AML-193 (cell line): ENCODE data around the gene IGFL1.
"Not testable (repeated sequence)": the region's sequence is repeated elsewhere in the genome, so short reads cannot be mapped to it uniquely, and the experiment has no call there.

Experiments used
- DNase-seq, 2 experiments: peaks; one replicate each; lab custom pipeline; 2025; lab: John Stamatoyannopoulos, UW

Gene IGFL1

GRCh38 chr19:46229442-46229841 is at the start of gene IGFL1:
TSS of gene IGFL1 (plus strand) at chr19:46229742. CDS start at chr19:46229775, 33 bp downstream.
- DNase-seq, result no peak

DNA sequence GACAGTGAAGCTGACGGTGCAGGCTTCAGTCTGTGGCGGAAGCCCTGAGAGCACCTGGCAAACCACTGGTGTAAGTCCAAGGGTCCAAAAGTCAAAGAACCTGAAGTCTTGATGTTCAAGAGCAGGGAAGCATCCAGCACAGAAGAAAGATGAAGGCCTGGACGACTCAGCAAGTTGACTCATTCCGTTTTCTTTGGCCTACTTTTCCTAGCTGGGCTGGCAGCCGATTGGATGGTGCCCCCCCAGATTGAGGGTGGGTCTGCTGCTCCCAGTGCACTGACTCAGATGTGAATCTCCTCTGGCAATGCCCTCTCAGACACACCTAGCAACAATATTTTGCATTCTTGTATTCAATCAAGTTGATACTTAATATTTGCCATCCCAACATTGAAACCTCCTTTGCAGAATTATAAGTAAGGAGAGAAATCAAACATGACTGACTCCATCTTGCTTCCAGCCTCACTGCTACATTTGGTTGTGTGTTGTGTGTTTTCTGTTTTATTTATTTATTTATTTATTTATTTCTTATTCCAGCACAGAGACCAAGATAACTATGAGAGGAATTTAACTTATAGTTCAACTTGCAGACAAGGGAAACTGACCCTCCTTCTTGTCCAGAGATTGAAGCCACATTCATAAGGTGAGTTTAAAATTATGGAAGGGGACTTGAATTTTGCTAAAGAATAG is 48.7 kb upstream of the IGFL1 start:
- no peak for DNase-seq

GRCh38 chr19:46181388-46181779 is 48.2 kb upstream of the IGFL1 start:
- no peak for DNase-seq

GRCh38 chr19:46182476-46182875 is 47.1 kb upstream of the IGFL1 start:
- no peak for DNase-seq

GRCh38 chr19:46184775-46185710 is 44.5 kb upstream of the IGFL1 start:
- DNase-seq, result peak in 1 of 2 experiments; percentile 16

- no peak for DNase-seq
Observed at GRCh38 chr19:46186101-46186716, 43.3 kb upstream of the IGFL1 start.

- DNase-seq, result no peak
Observed at GRCh38 chr19:46186717-46187101, 42.8 kb upstream of the IGFL1 start.

DNA sequence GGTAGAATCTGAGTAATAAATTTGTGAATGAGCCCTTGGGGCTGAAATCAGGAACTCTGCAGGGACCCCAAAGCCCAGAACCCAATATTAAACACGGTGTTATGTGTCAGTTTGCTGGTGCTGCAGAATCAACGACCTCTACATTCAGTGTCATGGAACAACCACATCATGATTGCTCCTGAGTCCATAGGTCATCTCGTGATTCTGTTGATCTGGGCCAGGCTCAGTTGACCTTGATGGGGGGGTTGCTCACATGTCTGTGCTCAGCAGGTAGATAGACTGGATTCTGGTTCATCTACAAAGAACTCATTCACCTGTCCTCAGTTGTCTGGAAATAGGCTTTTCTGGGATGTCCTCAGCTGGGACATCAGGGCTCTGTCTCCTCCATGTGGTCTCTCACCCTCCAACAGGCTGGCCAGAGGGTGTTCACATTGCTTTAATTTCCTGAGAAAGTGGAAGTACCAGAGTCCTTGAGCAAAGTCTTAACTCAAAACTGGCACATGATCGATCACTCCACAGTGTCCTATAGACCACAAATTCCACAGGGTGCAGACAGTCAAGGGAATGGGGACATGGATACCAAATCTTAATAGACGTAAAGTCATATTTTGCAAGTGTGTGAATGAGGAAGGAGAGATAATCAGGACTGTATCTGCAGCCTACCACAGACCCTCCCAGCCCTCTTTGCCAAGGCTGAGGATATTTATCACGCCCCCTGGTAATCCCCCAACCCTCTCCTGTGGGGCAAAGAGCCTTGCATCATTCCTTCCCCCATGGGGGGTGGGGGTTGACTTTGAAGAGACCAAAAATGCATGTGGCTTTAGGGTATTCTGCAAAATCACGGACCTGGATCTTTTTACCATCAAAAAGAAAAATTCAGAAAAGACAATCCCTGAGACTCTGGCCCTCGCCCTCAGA is 39.3 kb upstream of the IGFL1 start:
- DNase-seq, result no peak

- no peak for DNase-seq
Observed at GRCh38 chr19:46191356-46191755, 38.2 kb upstream of the IGFL1 start.

GRCh38 chr19:46191972-46192371 is 37.6 kb upstream of the IGFL1 start:
- peak; percentile 26 to 40 for DNase-seq

DNA sequence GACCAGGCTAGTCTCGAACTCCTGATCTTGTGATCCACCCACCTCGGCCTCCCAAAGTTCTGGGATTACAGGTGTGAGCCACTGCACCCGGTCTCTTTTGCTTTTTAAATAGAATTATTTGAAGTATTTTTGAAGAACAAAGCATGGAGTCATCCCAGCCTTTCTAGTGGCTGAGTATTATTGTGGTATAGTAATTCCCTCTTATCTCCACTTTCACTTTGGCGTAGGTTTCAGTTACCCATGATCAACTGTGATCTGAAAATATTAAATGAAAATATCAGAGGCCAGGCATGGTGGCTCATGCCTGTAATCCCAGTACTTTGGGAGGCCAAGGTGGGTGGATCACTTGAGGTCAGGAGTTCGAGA is 36.9 kb upstream of the IGFL1 start:
- not testable (repeated sequence) for DNase-seq

GRCh38 chr19:46192992-46193650 is 36.4 kb upstream of the IGFL1 start:
- DNase-seq, result peak; percentile 74

DNA sequence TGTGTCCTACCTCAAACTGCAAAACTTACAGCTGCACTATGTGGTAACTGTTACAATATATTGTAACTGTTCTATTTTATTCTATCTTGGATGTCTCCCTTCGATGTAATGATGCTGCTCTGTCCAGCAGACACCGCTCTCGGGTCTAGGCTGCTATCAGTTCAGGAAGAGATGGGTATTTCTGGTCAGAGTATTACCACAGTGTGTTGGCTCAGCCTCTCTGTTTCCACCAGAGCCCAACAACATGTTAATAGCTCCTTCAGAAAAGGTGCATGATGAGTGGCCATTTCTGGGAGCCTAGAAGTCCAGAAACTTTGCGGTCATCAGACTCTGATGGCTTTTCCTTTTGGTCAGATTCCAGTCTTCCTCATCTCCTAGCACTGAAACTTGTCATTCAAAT is 35.9 kb upstream of the IGFL1 start:
- no peak for DNase-seq

- DNase-seq, result no peak
Observed at GRCh38 chr19:46195104-46195503, 34.4 kb upstream of the IGFL1 start.

- DNase-seq, result not testable (repeated sequence)
Observed at GRCh38 chr19:46195919-46196318, 33.6 kb upstream of the IGFL1 start.

- DNase-seq, result no peak
Observed at GRCh38 chr19:46196410-46197124, 33.0 kb upstream of the IGFL1 start.

DNA sequence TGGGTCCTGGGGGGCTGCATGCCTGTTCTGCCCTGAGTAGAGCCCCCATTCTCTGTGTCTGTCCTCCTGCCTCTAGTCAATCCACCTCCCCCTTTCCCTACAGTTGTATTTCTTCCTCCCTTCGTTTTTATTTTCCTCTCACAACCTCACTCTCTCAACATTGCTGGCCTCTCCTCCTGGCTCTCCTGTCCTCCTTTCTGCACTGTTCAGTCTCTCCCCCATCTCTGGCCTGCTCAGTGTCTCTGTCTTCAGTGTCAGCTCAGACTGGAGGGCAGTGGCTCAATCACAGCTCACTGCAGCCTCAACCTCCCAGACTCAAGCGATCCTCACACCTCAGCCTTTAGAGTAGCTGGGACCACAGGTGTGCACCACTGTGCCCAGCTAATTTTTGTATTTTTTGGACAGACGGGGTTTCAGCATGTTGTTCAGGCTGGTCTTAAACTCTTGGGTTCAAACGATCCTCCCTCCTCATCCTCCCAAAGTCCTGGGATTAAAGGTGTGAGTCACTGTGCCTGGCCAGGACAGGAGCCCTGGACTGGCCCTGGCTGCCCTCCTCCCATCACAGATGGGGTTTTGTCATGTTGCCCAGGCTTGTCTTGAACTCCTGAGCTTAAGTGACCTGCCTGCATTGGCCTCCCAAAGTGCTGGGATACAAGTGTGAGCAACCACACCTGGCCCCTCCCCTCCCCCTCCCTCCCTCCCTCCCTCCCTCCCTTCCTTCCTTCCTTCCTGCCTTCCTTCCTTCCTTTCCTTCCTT is 32.0 kb upstream of the IGFL1 start:
- DNase-seq, result no peak

DNA sequence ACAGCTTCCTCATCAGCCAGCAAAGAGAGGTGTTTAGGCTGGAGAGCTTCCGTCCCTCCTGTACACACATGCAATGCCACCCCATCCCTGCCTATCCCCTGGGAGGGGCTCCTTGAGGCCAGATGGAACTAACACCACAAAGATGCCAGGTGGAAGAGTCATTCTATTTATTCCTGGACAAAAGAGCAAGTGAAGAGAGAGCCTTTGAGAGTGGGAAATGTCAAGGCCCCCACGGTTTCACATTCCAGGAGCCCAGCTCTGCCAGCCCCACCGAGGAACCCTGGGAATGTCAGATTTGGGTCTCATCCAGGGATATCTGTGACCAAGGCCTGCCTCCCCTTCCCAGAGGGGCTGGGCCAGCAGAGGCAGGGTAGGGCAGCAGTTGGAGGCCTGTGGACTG is 30.8 kb upstream of the IGFL1 start:
- DNase-seq, result no peak

DNA sequence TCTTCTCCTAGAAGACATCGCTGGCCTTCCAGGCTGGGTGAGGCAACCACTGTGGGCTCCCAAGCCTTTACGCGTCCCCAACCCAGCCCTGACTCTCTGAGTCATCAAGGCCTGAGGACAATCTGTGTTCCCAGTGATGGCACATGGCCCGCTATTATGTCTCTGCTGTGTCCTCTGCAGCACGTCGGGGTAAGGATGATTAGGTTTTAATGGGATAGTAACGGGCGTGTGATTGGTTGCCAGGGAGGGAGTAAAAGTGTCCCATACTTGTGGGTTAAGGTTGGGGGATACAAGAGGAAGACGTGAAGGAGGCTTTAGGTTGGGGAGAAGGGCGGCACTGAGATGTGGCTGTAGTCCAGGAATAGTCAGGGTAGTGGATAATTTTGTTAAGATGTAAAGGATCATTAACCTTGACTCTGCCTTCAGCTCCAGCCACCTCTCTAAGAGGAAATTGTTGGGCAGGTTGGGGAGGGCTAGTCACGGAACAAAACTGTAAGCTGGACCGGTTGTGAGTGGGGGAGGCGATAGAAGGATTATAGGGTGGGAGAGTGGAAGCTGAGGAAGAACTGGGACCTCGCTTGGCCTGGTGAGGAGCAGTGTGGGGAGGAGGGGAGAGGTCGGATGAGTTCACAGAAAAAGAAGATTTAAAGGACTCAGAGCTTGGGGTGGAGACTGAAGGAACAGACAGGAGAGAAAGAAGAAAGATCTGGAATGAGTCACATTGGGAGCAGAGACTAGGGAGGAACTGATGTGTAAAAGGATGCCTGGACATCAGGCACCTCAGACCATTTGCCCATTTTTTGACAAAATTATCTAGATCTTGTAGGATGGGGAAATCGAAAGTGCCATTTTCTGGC is 27.9 kb upstream of the IGFL1 start:
- DNase-seq, result no peak
